GM10248 (cell line): ENCODE measurements around the gene LTB.

Experiments
- CTCF ChIA-PET: fragments of 300-600 bp; sonication (Branson Sonifier 250); formaldehyde crosslinking; extraction: SDS; loops from one replicate; lab custom pipeline; 2021; ENCODE audit warnings: antibody characterized with exemption; lab: Yijun Ruan, JAX
- POLR2A ChIA-PET: fragments of 350-650 bp; sonication (Branson Sonifier 250); formaldehyde crosslinking; extraction: SDS; loops from one replicate; lab custom pipeline; 2020; ENCODE audit warnings: antibody characterized with exemption; lab: Yijun Ruan, JAX
- DNase-seq: peaks from one replicate; pipeline ENCODE4 v3.0.0; 2012; ENCODE audit errors: extremely low spot score
- CTCF ChIP-seq: IDR thresholded peaks from 2 replicates; pipeline ENCODE4 v1.5.1; 2012; ENCODE audit warnings: mild to moderate bottlenecking, low read depth; ENCODE audit errors: extremely low read depth, missing control alignments, control extremely low read depth

The LTB gene

GRCh38 chr6:31588871-31589650, 6.8 kb upstream of the LTB start:
- DNase-seq: no peak
- POLR2A ChIA-PET: interaction anchor here (0.5 to 1.7 kb wide), 2 partner anchors 14 kb away, joined by 3 to 5 read pairs; partner anchors contain the start of gene TNF
- TF ChIP-seq CTCF: no peak
- CTCF ChIA-PET: interaction anchor here (39.5 to 54.8 kb wide), 2 partner anchors 3 to 24 kb away, joined by 2725 read pairs; partner anchors contain the start of genes ATP6V1G2, DDX39B, LST1 and LTA

GRCh38 chr6:31587791-31588777, 5.9 kb upstream of the LTB start:
- CTCF ChIA-PET: interaction anchor here (1.6 to 54.8 kb wide), 3 partner anchors 4 to 52 kb away, joined by 3 to 2725 read pairs (median 2725); partner anchors contain the start of genes ATP6V1G2, DDX39B, LST1 and LTA
- no peak for TF ChIP-seq CTCF
- DNase-seq: no peak
- POLR2A ChIA-PET: interaction anchor here (0.5 to 3.0 kb wide), 4 partner anchors 9 to 32 kb away, joined by 3 to 41 read pairs (median 3); partner anchors contain the start of gene TNF

GRCh38 chr6:31586599-31587281, 4.5 kb upstream of the LTB start:
- DNase-seq: no peak
- CTCF ChIA-PET: interaction anchor here (1.6 to 54.8 kb wide), 4 partner anchors 5 to 93 kb away, joined by 3 to 2725 read pairs (median 1368); partner anchors contain the start of genes ATP6V1G2, DDX39B, LST1 and LTA
- no peak for TF ChIP-seq CTCF
- POLR2A ChIA-PET: interaction anchor here (0.8 to 3.0 kb wide), 3 partner anchors 11 to 45 kb away, joined by 3 to 41 read pairs (median 3); partner anchors contain the start of genes DDX39B and TNF

GRCh38 chr6:31586008-31586407, 3.8 kb upstream of the LTB start, which contains the start of gene LST1:
Gene LST1 (plus strand): TSS chr6:31586277. CDS start chr6:31587300, 1,023 bp downstream.
- DNase-seq: no peak
- POLR2A ChIA-PET: interaction anchor here (0.6 to 3.0 kb wide), 5 partner anchors 10 to 58 kb away, joined by 3 to 41 read pairs (median 3); partner anchors contain the start of genes DDX39B, NFKBIL1 and TNF
- CTCF ChIA-PET: interaction anchor here (1.0 to 54.8 kb wide), 5 partner anchors 6 to 93 kb away, joined by 3 to 2725 read pairs (median 10); partner anchors contain the start of genes ATP6V1G2, DDX39B, LST1 and LTA
- no peak for TF ChIP-seq CTCF

GRCh38 chr6:31585491-31585890, 3.3 kb upstream of the LTB start:
- POLR2A ChIA-PET: interaction anchor here (0.6 to 3.0 kb wide), 5 partner anchors 9 to 61 kb away, joined by 3 to 41 read pairs (median 3); partner anchors contain the start of genes DDX39B, NFKBIL1 and TNF
- peak; percentile 47 for TF ChIP-seq CTCF
- CTCF ChIA-PET: interaction anchor here (1.0 to 54.8 kb wide), 5 partner anchors 7 to 92 kb away, joined by 3 to 2725 read pairs (median 10); partner anchors contain the start of genes ATP6V1G2, DDX39B, LST1 and LTA
- no peak for DNase-seq
